Measurements from ENCODE around the gene SAXO1.

GRCh38 chr9:18980189-18980588 is 52.8 kb downstream of the SAXO1 start:
- TF ChIP-seq CTCF (IDR thresholded peaks at IDR 0.05) (no peak), EZH2 (IDR thresholded peaks at IDR 0.05) (no peak)

Measured in neural progenitor cell (in vitro differentiated cells).